Measurements from ENCODE around the gene ANXA5. TPM values are rescaled to one million over a fixed set of nuclear protein-coding genes. Genes with fewer than 3 reads are reported as not detected.

Gene ANXA5
- total RNA-seq, 1 experiment from 2014 or later = 231 TPM

DNA sequence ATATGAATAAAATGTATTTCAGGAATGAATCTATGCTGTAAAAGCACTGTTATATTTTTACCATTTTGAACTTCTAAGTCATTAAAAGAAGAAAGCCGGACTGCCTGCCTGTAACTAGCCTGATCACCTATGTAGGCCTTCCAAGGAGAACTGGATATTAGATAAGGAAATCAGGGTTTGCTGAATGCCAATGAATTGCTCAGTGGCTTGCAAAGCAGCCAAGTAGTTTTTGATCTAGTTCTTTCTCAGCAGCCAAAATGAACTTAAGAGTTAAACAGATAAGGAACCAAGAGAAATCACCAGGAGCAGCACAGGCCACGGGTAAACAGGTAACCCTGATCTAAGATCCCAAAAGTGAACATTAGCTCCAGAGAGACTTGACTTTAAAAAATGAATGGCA, 3.3 kb downstream of the ANXA5 start:
- H2BK120ac ChIP-seq (ENCODE audit: low read depth, low read length, poor library complexity, severe bottlenecking) = no peak overlapping the region
- H3K4me1 ChIP-seq (ENCODE audit: insufficient read depth, low read length) = peaks cover 9% of the 10 kb centered on the region
- WGBS (ENCODE audit: extremely low coverage, insufficient read length, low lambda C conversion rate) = no CpG with 5 or more reads among the region's 2 CpGs
- no peak overlapping the region for H2BK15ac ChIP-seq (ENCODE audit: low read depth, low read length)
- H3K4ac ChIP-seq (ENCODE audit: low read depth, low read length) = no peak overlapping the region
- H3K9me3 ChIP-seq (ENCODE audit: control insufficient read depth, low read depth, low read length) = no peaks in the 10 kb centered on the region
- H4K91ac ChIP-seq (ENCODE audit: insufficient read length, low read depth, low read length) = no peak overlapping the region
- H3K27ac Mint-ChIP-seq = no peak overlapping the region
- H3K23me2 ChIP-seq (ENCODE audit: insufficient read length, low read depth, low read length, poor library complexity, severe bottlenecking) = peaks cover 9% of the 10 kb centered on the region
- no peak overlapping the region for H3T11ph ChIP-seq (ENCODE audit: low read length)
- H3K36me3 Mint-ChIP-seq (ENCODE audit: insufficient read depth in 1 of 3, low read depth in 3 of 3) = peaks cover 2 to 26% (median 10%) of the 10 kb centered on the region in 3 experiments; a peak in 6 of 7 replicates
- H3K79me2 ChIP-seq (ENCODE audit: insufficient read depth, low read length) = peaks cover 10% of the 10 kb centered on the region; the same call in 1 of the 2 replicates
- no peak for DNase-seq
- H3K9me3 Mint-ChIP-seq = no peaks in the 10 kb centered on the region
- H4K5ac ChIP-seq (ENCODE audit: insufficient read length, low read depth, low read length) = no peak overlapping the region
- H4K8ac ChIP-seq (replicated peaks; ENCODE audit: insufficient read length, low read depth, low read length) = no peak overlapping the region
- H3K4me2 ChIP-seq (ENCODE audit: insufficient read depth, insufficient read length, low read length) = no peak overlapping the region
- H4K20me1 ChIP-seq (ENCODE audit: control insufficient read depth, insufficient read depth, insufficient read length) = no peaks in the 10 kb centered on the region
- no peak overlapping the region for H3K14ac ChIP-seq (ENCODE audit: insufficient read depth, low read length)
- no peak overlapping the region for H2BK20ac ChIP-seq (ENCODE audit: low read depth, low read length, poor library complexity, severe bottlenecking)
- H3K9ac ChIP-seq (ENCODE audit: extremely low read depth, insufficient read length, low read length) = no peak overlapping the region
- H3K79me1 ChIP-seq (ENCODE audit: insufficient read depth, low read depth, low read length, poor library complexity, severe bottlenecking) = peaks cover 4% of the 10 kb centered on the region
- H2BK12ac ChIP-seq (ENCODE audit: insufficient read length, low read depth, low read length) = no peak overlapping the region
- H3K27ac ChIP-seq (ENCODE audit: insufficient read length, low read depth, low read length) = no peak overlapping the region
- no peak overlapping the region for H3K23ac ChIP-seq (ENCODE audit: insufficient read length, low read depth, low read length)
- H3K4me3 Mint-ChIP-seq = no peak overlapping the region
- H3K4me1 Mint-ChIP-seq = peaks cover 30 to 39% of the 10 kb centered on the region in 2 experiments
- H3K56ac ChIP-seq (ENCODE audit: insufficient read length, low read depth, low read length) = no peak overlapping the region
- no peak overlapping the region for H2AFZ ChIP-seq (ENCODE audit: low read length)
- TF ChIP-seq, protein P1, sequence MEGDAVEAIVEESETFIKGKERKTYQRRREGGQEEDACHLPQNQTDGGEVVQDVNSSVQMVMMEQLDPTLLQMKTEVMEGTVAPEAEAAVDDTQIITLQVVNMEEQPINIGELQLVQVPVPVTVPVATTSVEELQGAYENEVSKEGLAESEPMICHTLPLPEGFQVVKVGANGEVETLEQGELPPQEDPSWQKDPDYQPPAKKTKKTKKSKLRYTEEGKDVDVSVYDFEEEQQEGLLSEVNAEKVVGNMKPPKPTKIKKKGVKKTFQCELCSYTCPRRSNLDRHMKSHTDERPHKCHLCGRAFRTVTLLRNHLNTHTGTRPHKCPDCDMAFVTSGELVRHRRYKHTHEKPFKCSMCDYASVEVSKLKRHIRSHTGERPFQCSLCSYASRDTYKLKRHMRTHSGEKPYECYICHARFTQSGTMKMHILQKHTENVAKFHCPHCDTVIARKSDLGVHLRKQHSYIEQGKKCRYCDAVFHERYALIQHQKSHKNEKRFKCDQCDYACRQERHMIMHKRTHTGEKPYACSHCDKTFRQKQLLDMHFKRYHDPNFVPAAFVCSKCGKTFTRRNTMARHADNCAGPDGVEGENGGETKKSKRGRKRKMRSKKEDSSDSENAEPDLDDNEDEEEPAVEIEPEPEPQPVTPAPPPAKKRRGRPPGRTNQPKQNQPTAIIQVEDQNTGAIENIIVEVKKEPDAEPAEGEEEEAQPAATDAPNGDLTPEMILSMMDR (conservative IDR thresholded peaks at IDR 0.05) = no peak
- no peaks in the 10 kb centered on the region for H3K27me3 ChIP-seq (ENCODE audit: insufficient read depth, low read length)
- peaks cover 1% of the 10 kb centered on the region; the same call in 1 of the 2 replicates for H3K27me3 Mint-ChIP-seq (ENCODE audit: low read depth)
- H2AK5ac ChIP-seq (ENCODE audit: insufficient read length, low read length) = no peak overlapping the region
- no peak overlapping the region for H3K18ac ChIP-seq (ENCODE audit: insufficient read length, low read depth, low read length)
- H2BK5ac ChIP-seq (ENCODE audit: insufficient read length, low read length) = no peak overlapping the region
